DLD1 (cell line): Measurements from ENCODE around the gene POLR2B.
"Not testable (repeated sequence)": the region's sequence is repeated elsewhere in the genome, so short reads cannot be mapped to it uniquely, and the experiment has no call there.

Source experiments
- in situ Hi-C: cut with HindIII; loops from 2 replicates; pipeline ENCODE4 v1.10.0; 2017; ENCODE audit warnings: low sequenced_read_pairs

The POLR2B gene

GRCh38 chr4:57051095-57051494 lies 72.4 kb downstream of the POLR2B start:
- in situ Hi-C loops = no loop called here

GRCh38 chr4:57051524-57051923 lies 72.8 kb downstream of the POLR2B start:
- in situ Hi-C loops = no loop called here

GRCh38 chr4:57053508-57053907 lies 74.8 kb downstream of the POLR2B start:
- in situ Hi-C loops = no loop called here

- in situ Hi-C loops = no loop called here
Measured at GRCh38 chr4:57055886-57056285, 77.2 kb downstream of the POLR2B start.

GRCh38 chr4:57059890-57060716 lies 81.4 kb downstream of the POLR2B start:
- in situ Hi-C loops = no loop called here

GRCh38 chr4:57060717-57061067 lies 82.0 kb downstream of the POLR2B start:
- in situ Hi-C loops = not testable (repeated sequence)

GRCh38 chr4:57061395-57061794 lies 82.7 kb downstream of the POLR2B start:
- in situ Hi-C loops = no loop called here

GRCh38 chr4:57063518-57063917 lies 84.8 kb downstream of the POLR2B start:
- in situ Hi-C loops = no loop called here

- in situ Hi-C loops = no loop called here
Measured at GRCh38 chr4:57064120-57064519, 85.4 kb downstream of the POLR2B start.

GRCh38 chr4:57064811-57065711 lies 86.4 kb downstream of the POLR2B start:
- in situ Hi-C loops = no loop called here

GRCh38 chr4:57065730-57066482 lies 87.2 kb downstream of the POLR2B start:
- in situ Hi-C loops = no loop called here

- in situ Hi-C loops = no loop called here
Measured at GRCh38 chr4:57068237-57068981, 89.7 kb downstream of the POLR2B start.

GRCh38 chr4:57070461-57070860 lies 91.8 kb downstream of the POLR2B start:
- in situ Hi-C loops = no loop called here

GRCh38 chr4:57071326-57071725 lies 92.6 kb downstream of the POLR2B start:
- in situ Hi-C loops = no loop called here

- in situ Hi-C loops = no loop called here
Measured at GRCh38 chr4:57073559-57073958, 94.9 kb downstream of the POLR2B start.

- in situ Hi-C loops = no loop called here
Measured at GRCh38 chr4:57074744-57075143, 96.0 kb downstream of the POLR2B start.

- in situ Hi-C loops = no loop called here
Measured at GRCh38 chr4:57075367-57075766, 96.7 kb downstream of the POLR2B start.

- in situ Hi-C loops = no loop called here
Measured at GRCh38 chr4:57076646-57077045, 98.0 kb downstream of the POLR2B start.

GRCh38 chr4:57077550-57078343 lies 99.1 kb downstream of the POLR2B start:
- in situ Hi-C loops = no loop called here
